ENCODE data around the gene ATF7IP2. TPM values are rescaled to one million over a fixed set of nuclear protein-coding genes. Genes with fewer than 3 reads are reported as not detected.

Gene ATF7IP2
- total and polyA plus RNA-seq, 9 of the 15 experiments (the other 6 are each of a cell fraction or from before 2014, with no cell fraction given), result 131 to 515 (median 196) TPM

GRCh38 chr16:10385725-10386516, at the start of gene ATF7IP2 (continued):
- TF ChIP-seq BMI1 (IDR thresholded peaks at IDR 0.05; ENCODE audit: low read length) (no peak), CEBPB (tag; IDR thresholded peaks at IDR 0.05) (no peak), RNF2 (IDR thresholded peaks at IDR 0.05) (no peak; the same call in 1 of the 2 replicates), KLF16 (IDR thresholded peaks at IDR 0.05) (no peak), ZNF197 (CRISPR knock-in tag; IDR thresholded peaks at IDR 0.05; ENCODE audit: low read depth) (no peak), GTF2B (IDR thresholded peaks at IDR 0.05; ENCODE audit: extremely low read depth, insufficient read length) (peak; percentile 43), HDAC8 (tag; IDR thresholded peaks at IDR 0.05) (no peak), CSDE1 (IDR thresholded peaks at IDR 0.05) (no peak), THAP7 (CRISPR knock-in tag; IDR thresholded peaks at IDR 0.05) (no peak), ZBTB11 (CRISPR knock-in tag; IDR thresholded peaks at IDR 0.05) (peak in 1 of 3 experiments; percentile 62; a peak in 1 of 6 replicates), RHOXF2B (CRISPR knock-in tag; conservative IDR thresholded peaks at IDR 0.05) (no peak), ZNF184 (CRISPR knock-in tag; IDR thresholded peaks at IDR 0.05) (no peak), ADNP (tag; IDR thresholded peaks at IDR 0.05) (peak; percentile 79; the same call in 1 of the 2 replicates), E2F1 (CRISPR knock-in tag; IDR thresholded peaks at IDR 0.05) (0 out of 2 replicates have a peak, but pooled peaks have one; percentile 48), MCM5 (IDR thresholded peaks at IDR 0.05; ENCODE audit: low read depth) (no peak), PRMT5 (CRISPR knock-in tag; IDR thresholded peaks at IDR 0.05) (no peak), RCOR1 (IDR thresholded peaks at IDR 0.05; ENCODE audit: borderline replicate concordance in 1 of 2, low read depth in 2 of 2, low read length in 2 of 2) (no peak), PHF21A (IDR thresholded peaks at IDR 0.05; ENCODE audit: borderline replicate concordance, low read depth) (peak; percentile 43; the same call in 1 of the 2 replicates), CBX1 (IDR thresholded peaks at IDR 0.05; ENCODE audit: low read depth) (peak; percentile 99), RNF219 (CRISPR knock-in tag; IDR thresholded peaks at IDR 0.05) (no peak)
